Measurements from ENCODE around the gene AMIGO3.
A peak's percentile ranks its signal among the peaks of the same experiment; 100 is the strongest.
"Not testable (repeated sequence)": the region's sequence is repeated elsewhere in the genome, so short reads cannot be mapped to it uniquely, and the experiment has no call there.

Gene AMIGO3

GRCh38 chr3:49686769-49687423 is 32.6 kb downstream of the AMIGO3 start:
- peak; percentile 40 to 57 for DNase-seq

GRCh38 chr3:49686346-49686745 is 33.1 kb downstream of the AMIGO3 start:
- not testable (repeated sequence) for DNase-seq

- DNase-seq = not testable (repeated sequence)
Observed at GRCh38 chr3:49685846-49686245, 33.6 kb downstream of the AMIGO3 start.

GRCh38 chr3:49685103-49685502 is 34.4 kb downstream of the AMIGO3 start:
- not testable (repeated sequence) for DNase-seq

DNA sequence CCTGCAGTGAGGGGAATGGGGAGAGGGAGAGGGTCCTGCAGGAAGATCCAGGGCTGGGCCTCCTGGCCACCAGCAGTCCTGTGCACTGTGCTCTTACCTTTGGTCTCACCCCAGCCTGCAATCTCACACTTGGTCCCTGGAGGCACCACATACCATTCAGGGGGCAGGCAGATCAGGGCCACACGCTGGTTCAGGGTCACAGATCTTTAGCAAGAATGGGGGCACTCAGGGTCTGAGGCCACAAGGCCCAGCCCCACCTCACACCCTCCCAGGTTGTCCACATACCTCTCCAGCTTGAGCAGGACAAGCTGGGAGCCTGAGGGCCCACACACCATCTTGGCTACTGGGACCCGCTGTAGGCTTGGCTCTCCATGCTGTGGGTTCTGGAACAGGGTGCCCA is 35.0 kb downstream of the AMIGO3 start:
- not testable (repeated sequence) for DNase-seq

DNA sequence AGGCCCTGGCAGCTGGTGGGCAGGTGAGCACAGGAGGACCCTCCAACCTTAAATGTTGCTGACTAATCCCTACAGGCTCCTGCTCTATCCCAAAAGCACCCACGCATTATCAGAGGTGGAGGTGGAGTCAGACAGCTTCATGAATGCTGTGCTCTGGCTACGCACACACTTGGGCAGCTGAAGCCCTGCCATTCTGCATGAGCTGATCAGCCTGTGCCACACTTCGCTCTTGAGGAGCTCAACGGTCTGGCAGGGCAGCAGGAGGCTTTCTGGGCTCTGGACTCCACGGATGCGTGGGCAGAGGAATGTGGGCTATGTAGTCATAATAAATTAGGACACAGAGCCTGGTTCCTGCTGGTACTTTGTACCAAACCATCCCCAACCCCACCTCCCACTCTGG is 36.3 kb downstream of the AMIGO3 start:
- no peak for DNase-seq

GRCh38 chr3:49681543-49681942 is 37.9 kb downstream of the AMIGO3 start:
- DNase-seq = no peak

GRCh38 chr3:49681232-49681522 is 38.3 kb downstream of the AMIGO3 start:
- no peak for DNase-seq

DNA sequence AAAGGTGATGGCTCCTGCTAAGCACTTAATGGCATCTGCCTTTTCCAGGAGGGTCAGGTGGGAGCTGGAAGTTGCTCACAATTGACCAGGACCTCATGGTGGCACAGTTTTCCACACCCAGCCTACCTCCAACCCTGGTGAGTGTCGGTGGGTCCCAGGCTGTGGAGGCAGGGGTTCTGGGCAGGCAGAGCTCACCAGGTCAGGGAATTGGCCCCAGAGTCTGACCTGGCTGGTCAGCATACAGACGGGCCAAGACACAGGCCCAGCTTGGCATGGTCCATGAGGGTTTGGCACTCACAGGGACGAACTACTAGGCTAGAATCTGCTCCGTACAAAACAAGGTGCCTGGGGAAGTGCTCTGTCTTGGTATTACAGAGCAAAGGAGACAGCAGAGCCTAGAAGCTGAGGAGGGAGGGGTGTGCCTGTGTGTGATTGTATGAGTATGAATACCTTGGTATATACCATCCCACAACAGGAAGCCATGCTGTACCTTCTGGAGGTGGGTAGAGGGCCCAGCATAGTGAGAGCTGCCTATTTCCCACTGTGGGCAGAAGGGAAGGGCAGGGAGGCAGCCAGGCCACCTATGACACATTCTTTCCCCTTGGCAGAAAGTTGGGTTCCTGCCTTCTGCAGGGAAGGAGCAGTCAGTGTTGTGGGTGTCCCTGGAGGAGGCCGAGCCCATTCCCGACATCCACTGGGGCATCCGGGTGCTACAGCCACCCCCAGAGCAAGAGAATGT is 38.8 kb downstream of the AMIGO3 start:
- no peak for DNase-seq

DNA sequence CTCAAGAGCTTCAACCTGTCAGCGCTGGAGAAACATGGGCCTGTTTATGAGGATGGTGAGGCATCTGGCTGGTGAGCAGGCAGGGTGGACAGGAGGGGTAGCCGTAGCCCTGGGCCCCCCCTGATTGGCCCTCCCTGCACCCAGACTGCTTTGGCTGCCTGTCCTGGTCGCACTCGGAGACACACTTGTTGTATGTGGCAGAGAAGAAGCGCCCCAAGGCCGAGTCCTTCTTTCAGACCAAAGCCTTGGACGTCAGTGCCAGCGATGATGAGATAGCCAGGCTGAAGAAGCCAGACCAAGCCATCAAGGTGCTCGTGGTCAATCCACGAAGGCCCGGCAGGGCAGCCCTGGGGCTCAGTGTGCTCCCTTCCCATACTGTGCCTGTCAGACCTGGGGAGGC is 43.6 kb downstream of the AMIGO3 start:
- DNase-seq = no peak

GRCh38 chr3:49674497-49674983 is 44.9 kb downstream of the AMIGO3 start:
- peak in 1 of 2 donors; percentile 2 for DNase-seq

DNA sequence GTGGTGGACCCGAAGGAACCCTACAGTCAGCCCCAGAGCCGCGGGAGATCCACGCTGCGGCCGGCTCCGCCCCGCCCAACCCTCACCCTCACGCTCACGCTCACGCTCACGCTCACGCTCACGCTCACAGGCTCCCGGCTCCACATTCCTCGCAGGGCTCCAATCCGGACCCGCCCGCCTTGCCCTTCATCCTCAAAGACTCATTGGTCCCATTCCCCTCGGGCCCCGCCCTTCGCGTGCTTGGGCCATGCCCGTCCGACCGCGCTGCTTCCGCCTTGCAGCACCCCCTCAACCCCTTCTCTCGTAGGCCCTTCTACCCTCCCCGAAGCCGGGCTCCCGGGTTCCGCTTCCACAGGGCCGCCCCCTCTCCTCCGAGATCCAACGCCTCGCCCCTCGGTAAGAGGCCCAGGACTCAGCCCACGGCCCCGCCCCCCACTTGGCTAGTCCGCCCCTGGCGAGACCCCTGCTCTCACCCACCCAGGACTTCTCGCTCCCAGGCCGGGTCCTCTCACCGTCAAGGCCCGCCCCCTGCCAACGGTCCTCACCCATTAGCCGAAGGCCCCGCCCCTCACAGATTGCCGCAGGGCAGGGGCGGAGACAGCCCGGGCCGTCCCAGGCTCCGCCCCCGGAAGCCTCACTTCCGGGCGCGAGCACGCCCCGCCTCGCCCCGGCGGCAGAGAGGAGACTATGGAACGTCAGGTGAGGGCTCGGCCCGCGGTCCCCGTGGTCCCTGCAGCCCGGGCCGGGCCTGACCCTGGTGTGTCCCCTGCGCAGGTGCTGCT is 45.6 kb downstream of the AMIGO3 start, which contains the start of gene APEH:
Gene APEH, plus strand, starts transcription at position 637 of the 782 bp plus-strand sequence. Its CDS starts 51 bp downstream, at position 688.
- peak; percentile 95 to 96 for DNase-seq

GRCh38 chr3:49673121-49673714 is 46.3 kb downstream of the AMIGO3 start:
- peak in 1 of 2 donors; percentile 26 for DNase-seq

- DNase-seq = peak; percentile 25 to 71
Observed at GRCh38 chr3:49671291-49672288, 47.9 kb downstream of the AMIGO3 start.

GRCh38 chr3:49670940-49671290 is 48.6 kb downstream of the AMIGO3 start:
- DNase-seq = no peak

GRCh38 chr3:49669352-49669751 is 50.1 kb downstream of the AMIGO3 start:
- no peak for DNase-seq

DNA sequence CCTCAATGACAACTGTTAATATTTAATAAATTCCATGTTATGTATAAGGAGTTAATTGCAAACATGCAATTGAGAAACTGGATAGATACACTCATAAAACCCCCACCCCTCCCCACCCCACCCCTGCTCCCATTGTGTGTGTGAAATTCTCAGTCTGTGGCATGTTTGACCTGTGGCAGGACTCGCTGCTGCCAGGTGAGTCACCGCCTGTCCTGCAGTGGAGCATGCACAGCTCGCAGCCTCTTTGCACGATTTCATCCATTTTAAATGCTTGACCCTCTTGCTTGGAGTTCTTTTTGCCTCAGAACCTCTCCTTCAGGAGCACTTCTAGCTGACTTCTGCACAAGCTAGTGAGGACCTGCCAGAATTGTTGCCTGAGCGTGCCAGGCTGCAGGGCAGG is 50.6 kb downstream of the AMIGO3 start:
- no peak for DNase-seq

DNA sequence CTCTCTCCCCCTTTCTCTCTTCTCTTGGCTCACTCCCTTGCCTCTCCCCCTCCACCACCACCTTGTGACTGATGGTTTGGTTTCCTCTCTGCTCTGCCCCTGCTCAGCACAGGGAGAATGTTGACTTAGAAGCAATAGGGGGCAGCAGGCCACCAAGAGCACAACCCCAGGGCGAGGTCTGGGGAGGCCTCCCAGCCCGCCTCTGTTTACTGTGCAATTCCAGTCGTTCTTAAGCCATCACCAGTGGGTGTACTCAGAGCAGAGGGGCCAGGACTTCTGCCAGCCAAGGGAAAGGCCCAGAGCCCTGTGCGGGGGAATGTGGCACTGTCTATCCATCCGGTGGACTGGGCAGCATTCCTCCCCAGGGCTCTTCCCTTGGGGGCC is 51.1 kb downstream of the AMIGO3 start:
- DNase-seq = no peak

DNA sequence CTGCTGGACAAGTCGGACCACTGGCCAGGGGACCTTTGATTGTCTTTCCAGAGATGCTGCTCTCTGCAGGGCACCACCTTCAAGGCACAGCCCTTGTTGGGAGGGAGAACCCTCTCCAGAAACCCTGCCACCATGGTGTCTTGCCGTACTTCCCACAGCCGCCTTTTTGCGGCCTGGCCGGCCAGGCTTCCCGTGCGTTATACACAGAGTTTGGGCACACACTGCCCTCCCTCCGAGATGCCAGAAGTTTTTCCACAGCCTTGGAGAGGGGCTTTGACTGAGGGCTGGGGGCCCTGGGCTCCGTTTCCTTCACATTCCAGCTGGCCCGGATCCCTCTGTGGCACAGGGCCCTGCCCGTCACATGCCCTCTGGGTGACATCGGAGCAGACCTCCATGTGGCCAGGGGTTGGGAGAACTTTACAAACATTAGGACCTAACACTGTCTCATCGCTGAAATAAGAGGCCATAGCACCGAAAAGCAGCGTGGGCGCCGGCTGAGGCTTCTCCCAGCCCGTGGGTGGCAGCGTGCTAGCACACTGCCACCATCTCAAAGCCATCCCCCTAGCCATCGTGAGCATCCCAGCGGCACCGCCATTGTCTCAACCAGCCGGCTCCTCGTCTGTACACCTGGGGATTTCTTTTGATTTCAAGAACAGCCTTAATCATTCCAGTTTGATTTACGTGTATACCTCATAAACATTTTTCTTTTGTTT is 51.6 kb downstream of the AMIGO3 start:
- DNase-seq = no peak

Measured in inflammatory macrophage treated with lipopolysaccharide for 1 hour (primary cell).